Right ventricle myocardium inferior (tissue), 1 donor: ENCODE results near the gene HOXA9. TPM values are rescaled to one million over a fixed set of nuclear protein-coding genes. Genes with fewer than 3 reads are reported as not detected.

Experiments
- ATAC-seq: fragments of 200-7000 bp; cut with Tn5 transposase; one replicate; pipeline ENCODE4 v1.9.1; 2020; ENCODE audit warnings: mild to moderate bottlenecking, moderate library complexity
- DNase-seq: peaks from one replicate; pipeline ENCODE4 v3.0.0; 2021; ENCODE audit errors: missing footprints
- intact Hi-C: fragments of 100-400 bp; cut with DNase I; formaldehyde crosslinking; loops from one replicate; pipeline ENCODE4 v1.11.0; 2022
- total RNA-seq: library from RNA; stranded (reverse); fragmentation: NEBNext Ultra II Directional; extraction: Animal tissue kit (Norgen Biotek cat#: 25700); gene quantifications from one replicate; pipeline ENCODE4 v1.2.1, GENCODE V29; 2021
- donor health status: DM: no; HTN: yes; CAD: no; lungs with severe emphysema.

HOXA9 gene
- total RNA-seq, 1 donor from 2014 or later, result not detected

DNA sequence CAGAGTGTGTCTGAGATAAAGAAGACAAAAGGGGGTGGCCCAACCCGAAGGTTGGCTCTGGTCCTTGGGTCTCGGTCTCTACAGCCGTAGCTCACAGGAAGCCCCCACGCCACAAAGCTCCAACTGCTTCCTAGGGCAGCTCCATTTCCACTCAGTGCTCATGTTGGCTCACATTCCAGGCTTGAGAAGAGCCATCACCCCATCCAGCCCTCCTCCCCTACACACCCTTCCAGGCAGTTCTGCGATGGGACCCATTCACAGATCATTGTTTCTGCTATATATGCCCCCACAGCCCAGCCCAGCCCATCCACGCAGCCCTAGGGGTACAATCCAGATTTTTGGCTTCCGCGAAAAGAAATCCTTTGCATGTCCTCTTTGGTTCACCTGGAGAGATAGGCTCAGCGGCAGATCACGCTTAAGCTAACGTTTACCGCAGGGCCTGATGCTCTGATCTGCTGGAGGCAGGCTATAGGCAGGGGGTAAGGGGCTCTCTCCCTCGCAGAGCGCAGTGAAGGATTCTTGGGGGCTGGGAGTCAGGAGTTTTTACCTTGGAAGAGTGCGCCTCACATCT, 25.9 kb upstream of the HOXA9 start:
- DNase-seq, result no peak
- no peak for ATAC-seq

DNA sequence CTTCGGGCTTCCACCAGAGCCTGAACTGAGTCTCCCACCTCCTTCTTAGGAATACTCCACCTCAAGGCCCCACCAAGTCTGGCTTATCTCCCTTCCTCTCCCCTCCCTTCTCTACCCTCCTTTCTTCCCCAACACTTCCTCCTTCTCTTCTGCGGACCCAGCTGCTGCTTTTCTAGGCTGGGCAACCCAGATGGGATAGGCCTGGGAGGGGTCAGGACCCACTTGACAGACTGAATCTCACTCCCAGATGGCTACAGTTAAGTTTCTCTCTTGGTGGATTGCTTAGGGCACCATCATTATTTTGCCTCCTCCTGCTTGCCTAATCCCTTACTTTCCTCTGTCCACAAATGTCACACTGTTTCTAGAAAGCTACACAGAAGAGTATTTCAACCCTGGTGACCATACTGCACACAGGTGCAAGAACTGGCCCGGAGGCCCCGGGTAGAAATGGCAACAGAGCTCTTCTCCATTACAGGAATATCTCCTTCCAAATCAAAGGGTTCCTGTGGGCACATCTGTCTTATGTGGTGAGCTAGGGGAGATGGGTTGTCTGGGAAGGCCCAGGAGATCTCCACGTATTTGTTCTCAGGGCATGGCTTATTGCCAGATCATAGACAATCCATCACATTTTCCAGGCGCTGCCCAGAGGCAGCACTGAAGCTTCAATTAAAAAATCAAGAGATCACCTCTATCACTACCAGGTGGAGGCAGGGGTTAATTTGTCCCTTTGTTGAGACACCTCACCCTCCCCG, 24.8 kb upstream of the HOXA9 start:
- ATAC-seq, result no peak
- intact Hi-C loops, result no loop called here
- DNase-seq, result no peak

More for the DNA sequence above, 25.9 kb upstream of the HOXA9 start:
- intact Hi-C loops, result no loop called here

- intact Hi-C loops, result no loop called here
- DNase-seq, result no peak
- no peak for ATAC-seq
Observed at GRCh38 chr7:27189295-27189996, 24.1 kb upstream of the HOXA9 start.

DNA sequence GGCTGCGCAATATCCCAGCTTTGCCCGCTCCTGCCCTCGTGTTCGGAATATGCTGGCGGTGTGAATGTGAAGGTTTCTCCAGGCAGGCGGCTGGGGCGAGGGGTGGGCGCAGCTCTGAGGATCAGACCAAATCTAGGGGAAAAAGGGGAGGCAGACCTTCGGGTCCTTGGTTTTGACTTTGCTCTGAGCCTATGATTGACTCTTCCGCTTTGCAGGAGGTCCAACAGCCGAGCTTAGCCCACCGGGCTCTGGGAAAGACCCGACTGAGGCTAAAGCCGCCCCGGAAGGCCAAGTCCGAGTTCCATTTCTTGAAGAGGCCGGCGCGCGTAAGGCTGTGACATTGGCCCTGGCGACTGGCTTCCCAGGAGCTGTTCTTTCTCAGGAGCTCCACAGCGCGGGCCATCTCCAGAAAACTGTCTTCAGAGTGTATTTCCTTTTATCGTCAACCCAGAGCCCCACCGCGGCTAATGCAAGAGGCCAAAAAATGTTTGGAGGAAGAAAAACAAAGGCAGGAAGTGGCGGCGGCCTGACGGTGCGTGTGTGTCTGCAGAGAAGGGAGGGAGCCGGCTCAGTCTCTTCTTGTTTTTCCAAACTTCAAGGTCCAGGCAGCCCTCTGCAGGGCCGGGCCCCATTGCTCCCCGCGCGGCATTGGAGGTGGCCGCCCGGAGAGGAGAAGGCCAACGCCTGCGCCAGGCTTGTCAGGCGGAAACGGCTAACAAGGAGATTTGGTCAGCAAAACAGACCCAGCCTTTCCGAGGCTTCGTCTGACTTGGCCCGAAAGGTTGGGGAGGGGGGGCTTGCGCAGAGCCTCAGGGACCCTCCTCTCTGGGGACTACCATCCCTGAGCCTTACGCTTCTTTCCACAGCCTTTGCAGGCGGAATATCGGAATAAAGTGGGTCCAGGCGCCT, 23.3 kb upstream of the HOXA9 start:
- intact Hi-C loops, result no loop called here
- DNase-seq (no peak), ATAC-seq (no peak)

DNA sequence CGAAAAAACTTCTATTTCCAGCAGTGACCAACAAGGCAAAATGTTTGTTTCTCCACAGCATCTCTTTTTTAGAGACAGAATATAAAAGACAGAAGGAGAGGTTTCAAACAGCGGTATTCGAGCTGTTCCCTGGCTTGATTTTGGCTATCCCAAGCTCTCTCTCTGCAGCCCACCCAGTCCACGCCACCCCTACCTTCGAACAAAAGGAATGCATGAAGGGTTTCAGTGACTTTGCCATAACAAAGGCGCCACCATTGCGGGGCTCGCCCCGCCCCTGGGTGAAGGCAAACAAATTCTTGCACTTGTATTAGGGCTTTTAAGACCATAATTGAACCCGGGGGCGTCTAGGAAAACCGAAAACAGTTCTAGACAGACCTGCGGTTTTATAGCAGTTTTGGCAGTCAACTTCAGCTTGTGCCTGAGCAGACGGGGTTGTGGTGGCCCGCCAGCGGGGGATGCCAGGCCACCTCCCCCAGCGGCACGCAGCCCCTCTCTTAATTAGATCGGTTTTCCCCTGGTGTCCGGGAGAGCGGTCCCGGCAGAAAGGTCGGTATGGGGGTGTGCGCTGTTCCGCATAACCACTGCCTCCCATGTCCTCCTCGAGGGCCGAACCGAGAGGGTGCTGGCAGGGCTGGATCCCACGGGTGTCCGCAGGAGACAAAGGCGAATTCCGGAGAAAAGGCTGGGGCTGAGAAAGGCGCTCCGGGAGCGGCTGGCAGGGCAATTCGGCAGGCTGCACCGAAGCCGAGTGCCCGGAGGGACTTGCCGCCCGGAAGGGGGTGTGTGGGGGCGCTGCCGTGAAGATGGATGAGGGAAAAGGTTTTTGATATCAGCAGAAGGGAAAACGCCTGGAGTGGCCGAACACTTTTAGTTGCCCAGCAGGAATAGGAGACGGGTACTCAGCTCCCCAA, 22.4 kb upstream of the HOXA9 start:
- no peak for DNase-seq
- intact Hi-C loops, result no loop called here
- no peak for ATAC-seq

GRCh38 chr7:27186668-27187474, 21.5 kb upstream of the HOXA9 start:
- ATAC-seq, result no peak
- no peak for DNase-seq
- intact Hi-C loops, result no loop called here

DNA sequence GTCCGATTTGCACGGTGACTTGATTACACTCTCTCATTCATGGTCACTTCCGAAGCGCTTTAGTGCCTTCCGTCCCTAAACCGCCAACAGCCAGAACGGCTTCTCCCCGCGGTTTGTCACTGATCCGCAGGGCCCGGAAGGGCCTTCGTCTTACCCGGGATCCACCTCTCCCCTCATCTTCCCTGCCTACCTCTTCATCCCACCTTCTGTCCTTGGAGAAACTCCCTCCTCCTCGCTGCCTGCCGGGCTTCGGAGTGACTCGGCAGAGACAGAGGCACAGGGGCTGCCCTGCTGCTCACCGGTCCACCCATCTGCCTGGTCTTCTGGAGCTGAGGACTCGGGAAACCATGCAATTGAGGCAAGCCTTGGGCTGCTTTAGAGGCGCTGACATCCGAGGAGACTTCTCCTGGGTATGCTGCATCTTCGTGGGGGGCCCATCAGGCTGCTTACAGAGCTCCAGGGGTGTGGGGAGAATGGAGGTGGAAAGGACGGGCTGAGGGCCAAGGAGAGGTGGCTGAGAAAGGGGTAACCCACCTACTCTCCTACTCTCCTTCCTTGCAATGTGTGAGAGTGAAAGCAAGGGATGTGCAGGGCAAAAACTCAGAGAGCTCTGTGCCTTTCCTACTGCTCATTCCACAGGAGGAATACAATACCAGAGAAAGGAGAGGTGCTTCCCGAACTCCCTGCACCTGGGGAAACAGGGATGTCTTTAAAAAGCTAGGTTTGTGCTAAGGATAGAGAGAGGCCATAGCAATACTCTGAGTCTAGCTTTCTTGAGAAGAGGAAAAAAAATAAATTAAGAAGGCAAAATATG, 20.7 kb upstream of the HOXA9 start:
- no peak for ATAC-seq
- intact Hi-C loops, result no loop called here
- DNase-seq, result no peak

GRCh38 chr7:27185013-27185853, 19.9 kb upstream of the HOXA9 start, which contains the start of gene HOXA11:
Gene HOXA11 (minus strand): TSS chr7:27185232. CDS start chr7:27185144, 88 bp downstream.
- ATAC-seq, result no peak
- no peak for DNase-seq
- intact Hi-C loops, result no loop called here

GRCh38 chr7:27184337-27185012, 19.1 kb upstream of the HOXA9 start:
- no peak for DNase-seq
- intact Hi-C loops, result no loop called here
- no peak for ATAC-seq

DNA sequence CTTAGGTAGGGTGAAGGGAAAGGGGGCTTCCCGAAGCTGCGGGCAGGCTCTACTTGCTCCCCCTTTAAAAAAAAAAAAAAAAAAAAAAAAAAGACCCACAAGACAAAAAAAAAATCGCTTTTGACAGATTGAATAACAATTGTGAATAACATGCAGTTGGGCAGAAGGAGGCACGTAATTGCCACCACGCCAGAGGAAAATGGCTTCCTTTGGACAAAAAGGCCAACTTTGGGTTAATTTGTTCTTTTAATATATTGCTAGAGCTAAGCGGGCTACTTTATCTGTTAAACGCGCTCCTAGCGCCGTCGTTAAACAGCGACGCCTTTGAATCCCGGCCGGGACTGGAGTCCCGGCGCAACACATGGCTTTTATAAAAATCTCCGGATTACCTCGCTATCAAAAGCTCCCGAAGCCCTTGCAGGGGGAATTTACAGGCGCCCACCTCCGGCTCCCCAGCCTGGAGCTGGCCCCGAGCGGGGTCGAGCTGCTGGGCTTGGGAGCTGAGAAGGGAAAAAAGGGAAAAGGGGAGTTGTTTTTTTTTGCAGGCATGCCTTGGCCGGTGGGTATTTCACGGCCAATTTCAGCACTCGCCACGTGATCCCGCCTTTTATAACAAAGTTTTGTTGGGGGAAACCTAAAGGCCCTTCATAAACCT, 18.5 kb upstream of the HOXA9 start:
- DNase-seq, result no peak
- intact Hi-C loops, result no loop called here
- ATAC-seq, result no peak

DNA sequence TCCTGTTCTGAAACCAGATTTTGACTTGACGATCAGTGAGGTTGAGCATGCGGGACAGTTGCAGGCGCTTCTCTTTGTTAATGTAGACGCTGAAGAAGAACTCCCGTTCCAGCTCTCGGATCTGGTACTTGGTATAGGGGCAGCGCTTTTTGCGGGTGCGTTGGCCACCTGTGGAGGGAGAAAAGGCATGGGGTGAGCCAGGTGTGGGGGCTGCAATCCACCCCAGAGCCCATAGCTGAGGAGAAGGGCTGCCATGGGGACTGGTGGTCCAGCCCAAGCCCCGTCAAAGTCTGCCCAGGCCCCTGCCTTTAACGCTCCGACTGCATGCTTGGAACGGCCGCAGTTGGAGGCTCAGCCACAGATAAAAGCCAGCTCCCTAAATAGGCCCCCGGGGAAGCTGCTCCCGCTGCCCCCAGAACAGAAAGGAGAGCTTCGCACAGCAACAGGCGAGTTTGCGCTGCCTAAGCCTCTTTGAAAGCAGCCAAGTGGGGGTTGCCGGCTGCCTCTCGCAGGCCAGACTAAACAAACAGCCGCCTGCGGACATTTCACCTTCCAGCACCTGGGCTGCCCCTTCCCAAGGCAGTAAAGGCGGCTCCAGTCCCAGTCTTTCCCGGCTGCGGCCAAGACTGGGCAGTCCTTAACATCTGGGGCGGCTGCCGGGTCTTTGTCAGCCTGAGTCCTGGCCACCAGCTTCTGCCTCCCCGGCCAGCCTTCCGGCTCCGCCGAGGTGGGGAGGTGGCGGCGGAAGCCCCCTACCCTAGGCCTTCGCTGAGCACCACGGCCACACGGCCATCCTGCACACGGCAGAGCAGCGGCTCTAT, 17.7 kb upstream of the HOXA9 start:
- intact Hi-C loops, result no loop called here
- DNase-seq (no peak), ATAC-seq (no peak)

DNA sequence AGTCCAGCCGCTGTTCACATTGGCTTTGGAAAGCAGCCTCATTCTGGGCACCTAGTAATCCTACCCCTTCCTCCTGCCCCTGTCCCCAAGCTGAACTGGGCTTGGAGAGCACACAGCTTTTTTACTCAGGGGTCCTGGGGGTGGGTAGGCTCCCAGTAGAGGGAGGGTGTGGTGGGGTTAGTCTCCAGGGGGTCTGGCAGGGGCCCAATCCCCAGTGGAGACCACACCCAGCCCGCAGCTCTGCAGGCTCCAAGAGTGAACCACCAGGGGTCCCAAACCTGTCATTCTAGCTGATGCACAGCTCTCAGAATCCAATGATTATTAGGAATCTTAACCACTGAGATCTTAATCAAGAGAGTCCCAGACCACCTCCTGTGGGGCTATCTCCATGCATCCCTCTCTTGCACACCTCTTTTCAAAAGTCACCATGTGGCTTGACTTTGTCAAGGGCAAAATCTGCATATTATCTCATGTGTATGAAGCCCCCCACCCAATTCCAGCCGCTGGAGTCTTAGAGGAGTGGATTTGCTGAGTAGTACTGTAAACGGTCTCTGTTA, 17.0 kb upstream of the HOXA9 start:
- DNase-seq (no peak), ATAC-seq (no peak)
- intact Hi-C loops, result no loop called here

DNA sequence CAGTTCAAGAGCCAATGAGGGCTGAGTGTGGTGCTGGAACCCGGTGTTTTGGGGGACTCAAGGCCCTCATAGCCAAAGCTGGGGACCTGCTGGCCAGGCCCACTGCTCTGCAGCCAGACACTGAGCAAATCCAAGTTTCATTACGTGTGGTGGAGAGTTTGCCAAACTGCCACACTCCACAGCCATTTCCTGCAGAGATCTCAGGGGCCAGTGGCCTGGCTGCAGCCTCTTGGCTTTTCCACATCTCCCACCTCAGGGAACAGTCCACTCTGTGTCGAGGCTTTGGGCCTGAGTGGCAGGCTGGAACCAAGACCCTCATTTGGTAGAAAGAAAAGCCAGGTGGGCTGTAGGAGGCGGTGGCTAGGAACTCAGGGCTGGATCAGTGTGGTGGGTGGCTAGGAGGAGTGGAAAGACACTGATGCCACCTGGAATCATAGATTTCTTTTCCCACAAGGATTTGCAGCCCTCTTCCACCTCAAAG, 16.5 kb upstream of the HOXA9 start:
- DNase-seq, result no peak
- intact Hi-C loops, result no loop called here
- ATAC-seq, result no peak
